ENCODE results near the gene EEPD1. TPM values are rescaled to one million over a fixed set of nuclear protein-coding genes. Genes with fewer than 3 reads are reported as not detected.
"Not testable (repeated sequence)": the region's sequence is repeated elsewhere in the genome, so short reads cannot be mapped to it uniquely, and the experiment has no call there.

The EEPD1 gene
- total and polyA plus RNA-seq, 5 donors from 2014 or later = 9.2 to 24.4 (median 11.1) TPM

DNA sequence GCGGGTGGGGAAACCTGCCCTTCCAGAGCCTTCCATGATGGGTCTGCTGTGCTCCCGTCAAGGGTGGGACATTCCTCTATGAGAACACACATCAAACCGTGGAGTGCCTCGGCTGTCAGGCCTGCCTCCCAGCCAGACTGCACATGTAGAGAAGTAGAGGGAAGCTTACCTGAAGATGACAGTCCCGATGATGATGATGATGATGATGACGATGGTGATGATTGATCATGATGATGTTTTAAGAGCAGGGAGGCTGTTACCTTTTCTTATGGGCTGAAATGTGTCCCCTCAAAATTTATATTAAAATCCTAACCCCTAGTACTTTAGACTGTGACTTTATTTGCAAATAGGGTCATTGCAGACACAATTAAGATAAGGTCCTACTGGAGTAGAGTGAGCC, 160.6 kb downstream of the EEPD1 start:
- no peaks in the 10 kb centered on the region for H3K27me3 Mint-ChIP-seq
- H3K4me1 Mint-ChIP-seq = peaks cover 0 to 3% (median 0%) of the 10 kb centered on the region in 4 donors
- no peak overlapping the region for H3K27ac Mint-ChIP-seq
- ATAC-seq (ENCODE audit: low read depth in 2 of 2) (no peak), DNase-seq (no peak)
- H3K27me3 ChIP-seq (ENCODE audit: control insufficient read depth, insufficient read depth, low read length) = no peaks in the 10 kb centered on the region
- no peak overlapping the region for H3K4me3 Mint-ChIP-seq
- no peaks in the 10 kb centered on the region for H3K36me3 Mint-ChIP-seq
- no peaks in the 10 kb centered on the region for H3K9me3 Mint-ChIP-seq
- H3K9me3 ChIP-seq (ENCODE audit: control insufficient read depth in 2 of 2, low read length in 2 of 2) = no peaks in the 10 kb centered on the region
- H3K4me3 ChIP-seq (ENCODE audit: low read depth, low read length) = no peak overlapping the region
- no peaks in the 10 kb centered on the region for H3K36me3 ChIP-seq (ENCODE audit: control insufficient read depth, insufficient read depth, low read length)
- no peak overlapping the region for H3K27ac ChIP-seq (ENCODE audit: insufficient read depth, low read length, poor library complexity, severe bottlenecking)
- H3K4me1 ChIP-seq (ENCODE audit: control insufficient read depth, insufficient read depth, low read length, poor library complexity, severe bottlenecking) = no peaks in the 10 kb centered on the region

- H3K9me3 Mint-ChIP-seq = no peaks in the 10 kb centered on the region
- DNase-seq (no peak), ATAC-seq (ENCODE audit: low read depth in 2 of 2) (no peak)
- no peak overlapping the region for H3K4me3 Mint-ChIP-seq
- Histone ChIP-seq H3K4me3 (ENCODE audit: low read depth, low read length) (no peak overlapping the region), H3K4me1 (ENCODE audit: control insufficient read depth, insufficient read depth, low read length, poor library complexity, severe bottlenecking) (no peaks in the 10 kb centered on the region), H3K27me3 (ENCODE audit: control insufficient read depth, insufficient read depth, low read length) (no peaks in the 10 kb centered on the region), H3K9me3 (ENCODE audit: control insufficient read depth in 2 of 2, low read length in 2 of 2) (no peaks in the 10 kb centered on the region), H3K36me3 (ENCODE audit: control insufficient read depth, insufficient read depth, low read length) (no peaks in the 10 kb centered on the region), H3K27ac (ENCODE audit: insufficient read depth, low read length, poor library complexity, severe bottlenecking) (no peak overlapping the region)
- peaks cover 0 to 3% (median 0%) of the 10 kb centered on the region in 4 donors for H3K4me1 Mint-ChIP-seq
- no peaks in the 10 kb centered on the region for H3K27me3 Mint-ChIP-seq
- no peaks in the 10 kb centered on the region for H3K36me3 Mint-ChIP-seq
- H3K27ac Mint-ChIP-seq = no peak overlapping the region
These were observed 161.4 kb downstream of the EEPD1 start for GRCh38 chr7:36314491-36314890.

DNA sequence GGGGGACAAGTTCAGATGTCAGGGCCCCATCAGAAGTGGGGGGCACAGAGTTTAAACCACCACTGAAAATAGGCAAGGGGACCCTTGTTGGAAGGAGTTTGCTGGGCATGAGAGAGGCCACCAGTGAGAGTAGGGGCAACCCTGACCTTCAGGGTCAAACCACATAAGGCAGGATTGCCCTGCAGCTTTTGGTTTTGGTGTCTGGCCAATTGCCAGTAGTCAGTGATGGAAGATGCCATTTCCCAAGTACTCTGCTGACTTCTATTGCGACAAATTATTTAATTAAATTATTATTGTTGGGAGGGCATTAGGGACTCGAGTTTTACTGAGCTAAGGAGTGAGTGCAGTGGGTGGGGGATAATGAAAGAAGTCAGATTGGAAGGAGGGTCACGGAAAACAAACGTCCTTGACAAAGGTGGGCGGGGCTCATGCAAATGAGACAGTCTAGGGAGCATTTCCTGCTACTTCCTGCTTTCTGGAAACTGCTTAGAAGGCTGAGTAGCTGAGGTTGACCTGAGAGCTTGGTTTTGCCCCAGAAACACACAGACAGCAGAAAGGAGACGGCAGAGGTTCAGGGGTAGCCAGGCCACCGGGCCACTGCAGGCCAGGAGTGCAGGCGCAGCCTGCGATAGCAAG, 162.4 kb downstream of the EEPD1 start:
- Mint-ChIP-seq H3K9me3 (no peaks in the 10 kb centered on the region), H3K27ac (no peak overlapping the region)
- H3K27ac ChIP-seq (ENCODE audit: insufficient read depth, low read length, poor library complexity, severe bottlenecking) = no peak overlapping the region

GRCh38 chr7:36316319-36316718, 163.3 kb downstream of the EEPD1 start:
- H3K4me3 ChIP-seq (ENCODE audit: low read depth, low read length) = no peak overlapping the region
- no peak overlapping the region for H3K27ac Mint-ChIP-seq
- ATAC-seq (ENCODE audit: low read depth in 2 of 2) = no peak
- no peaks in the 10 kb centered on the region for H3K9me3 Mint-ChIP-seq
- H3K27me3 Mint-ChIP-seq = no peaks in the 10 kb centered on the region
- DNase-seq = no peak
- H3K9me3 ChIP-seq (ENCODE audit: control insufficient read depth in 2 of 2, low read length in 2 of 2) = no peaks in the 10 kb centered on the region
- no peaks in the 10 kb centered on the region for H3K27me3 ChIP-seq (ENCODE audit: control insufficient read depth, insufficient read depth, low read length)
- no peak overlapping the region for H3K27ac ChIP-seq (ENCODE audit: insufficient read depth, low read length, poor library complexity, severe bottlenecking)
- peaks cover 0 to 3% (median 0%) of the 10 kb centered on the region in 4 donors for H3K4me1 Mint-ChIP-seq
- H3K4me1 ChIP-seq (ENCODE audit: control insufficient read depth, insufficient read depth, low read length, poor library complexity, severe bottlenecking) = no peaks in the 10 kb centered on the region
- no peak overlapping the region for H3K4me3 Mint-ChIP-seq
- no peaks in the 10 kb centered on the region for H3K36me3 ChIP-seq (ENCODE audit: control insufficient read depth, insufficient read depth, low read length)
- no peaks in the 10 kb centered on the region for H3K36me3 Mint-ChIP-seq

More for the DNA sequence above, 162.4 kb downstream of the EEPD1 start:
- no peak overlapping the region for H3K4me3 Mint-ChIP-seq
- H3K4me1 Mint-ChIP-seq = peaks cover 0 to 3% (median 0%) of the 10 kb centered on the region in 4 donors
- Histone ChIP-seq H3K27me3 (ENCODE audit: control insufficient read depth, insufficient read depth, low read length) (no peaks in the 10 kb centered on the region), H3K36me3 (ENCODE audit: control insufficient read depth, insufficient read depth, low read length) (no peaks in the 10 kb centered on the region), H3K4me3 (ENCODE audit: low read depth, low read length) (no peak overlapping the region), H3K4me1 (ENCODE audit: control insufficient read depth, insufficient read depth, low read length, poor library complexity, severe bottlenecking) (no peaks in the 10 kb centered on the region), H3K9me3 (ENCODE audit: control insufficient read depth in 2 of 2, low read length in 2 of 2) (no peaks in the 10 kb centered on the region)
- H3K27me3 Mint-ChIP-seq = no peaks in the 10 kb centered on the region
- ATAC-seq (ENCODE audit: low read depth in 2 of 2) (no peak), DNase-seq (no peak)
- no peaks in the 10 kb centered on the region for H3K36me3 Mint-ChIP-seq

- ATAC-seq (ENCODE audit: low read depth in 2 of 2) (no peak), DNase-seq (no peak)
- Histone ChIP-seq H3K9me3 (ENCODE audit: control insufficient read depth in 2 of 2, low read length in 2 of 2) (no peaks in the 10 kb centered on the region), H3K4me1 (ENCODE audit: control insufficient read depth, insufficient read depth, low read length, poor library complexity, severe bottlenecking) (no peaks in the 10 kb centered on the region), H3K27ac (ENCODE audit: insufficient read depth, low read length, poor library complexity, severe bottlenecking) (no peak overlapping the region), H3K36me3 (ENCODE audit: control insufficient read depth, insufficient read depth, low read length) (no peaks in the 10 kb centered on the region), H3K27me3 (ENCODE audit: control insufficient read depth, insufficient read depth, low read length) (no peaks in the 10 kb centered on the region), H3K4me3 (ENCODE audit: low read depth, low read length) (no peak overlapping the region)
- Mint-ChIP-seq H3K9me3 (no peaks in the 10 kb centered on the region), H3K27ac (peak overlapping the region in 1 of 3 donors; percentile 27), H3K4me3 (no peak overlapping the region), H3K27me3 (no peaks in the 10 kb centered on the region), H3K4me1 (peaks cover 0 to 3% (median 0%) of the 10 kb centered on the region in 4 donors), H3K36me3 (no peaks in the 10 kb centered on the region)
These were observed 164.2 kb downstream of the EEPD1 start for GRCh38 chr7:36317276-36317675.

DNA sequence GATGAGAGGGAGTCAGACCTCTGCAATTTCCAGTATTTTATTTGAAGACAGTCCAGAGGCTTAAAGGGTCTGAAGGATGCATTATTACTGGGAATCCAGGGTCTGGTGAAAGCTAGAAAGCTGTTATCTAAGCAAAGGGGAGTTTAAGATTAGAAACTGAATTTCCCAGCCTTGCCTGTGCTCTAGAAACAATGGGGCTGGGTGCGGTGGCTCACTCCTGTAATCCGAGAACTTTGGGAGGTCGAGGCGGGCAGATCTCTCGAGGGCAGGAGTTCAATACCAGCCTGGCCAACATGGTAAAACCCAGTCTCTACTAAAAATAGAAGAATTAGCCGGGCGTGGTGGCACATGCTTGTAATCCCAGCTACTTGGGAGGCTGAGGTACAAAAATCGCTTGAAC, 165.1 kb downstream of the EEPD1 start:
- H3K9me3 Mint-ChIP-seq = no peaks in the 10 kb centered on the region
- no peak overlapping the region for H3K27ac Mint-ChIP-seq
- H3K36me3 ChIP-seq (ENCODE audit: control insufficient read depth, insufficient read depth, low read length) = no peaks in the 10 kb centered on the region
- no peaks in the 10 kb centered on the region for H3K4me1 Mint-ChIP-seq
- H3K27me3 ChIP-seq (ENCODE audit: control insufficient read depth, insufficient read depth, low read length) = no peaks in the 10 kb centered on the region
- H3K4me3 ChIP-seq (ENCODE audit: low read depth, low read length) = no peak overlapping the region
- ATAC-seq (ENCODE audit: low read depth in 2 of 2) (no peak), DNase-seq (no peak)
- H3K4me1 ChIP-seq (ENCODE audit: control insufficient read depth, insufficient read depth, low read length, poor library complexity, severe bottlenecking) = no peaks in the 10 kb centered on the region
- no peaks in the 10 kb centered on the region for H3K36me3 Mint-ChIP-seq
- no peaks in the 10 kb centered on the region for H3K9me3 ChIP-seq (ENCODE audit: control insufficient read depth in 2 of 2, low read length in 2 of 2)
- no peak overlapping the region for H3K4me3 Mint-ChIP-seq
- peaks cover 6% of the 10 kb centered on the region for H3K27me3 Mint-ChIP-seq
- H3K27ac ChIP-seq (ENCODE audit: insufficient read depth, low read length, poor library complexity, severe bottlenecking) = no peak overlapping the region

DNA sequence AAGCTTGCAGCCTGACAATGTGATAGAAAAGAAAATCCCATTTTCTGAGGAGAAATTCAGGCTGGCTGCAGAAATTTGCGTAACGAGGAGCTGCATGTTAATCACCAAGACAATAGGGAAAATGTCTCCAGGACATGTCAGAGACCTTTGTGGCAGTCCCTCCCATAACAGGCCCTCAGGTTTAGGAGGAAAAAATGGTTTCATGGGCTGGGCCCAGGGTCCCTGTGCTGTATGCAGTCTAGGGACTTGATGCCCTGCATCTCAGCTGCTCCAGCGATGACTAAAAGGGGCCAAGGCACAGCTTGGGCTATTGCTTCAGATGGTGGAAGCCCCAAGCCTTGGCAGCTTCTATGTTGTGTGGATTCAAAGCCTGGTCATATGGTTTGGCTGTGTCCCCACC, 168.2 kb downstream of the EEPD1 start:
- not testable (repeated sequence) for H3K27ac Mint-ChIP-seq; H3K36me3 Mint-ChIP-seq; H3K4me3 Mint-ChIP-seq; H3K27ac ChIP-seq (ENCODE audit: insufficient read depth, low read length, poor library complexity, severe bottlenecking); H3K36me3 ChIP-seq (ENCODE audit: control insufficient read depth, insufficient read depth, low read length); H3K4me1 ChIP-seq (ENCODE audit: control insufficient read depth, insufficient read depth, low read length, poor library complexity, severe bottlenecking); DNase-seq; H3K4me1 Mint-ChIP-seq; H3K9me3 ChIP-seq (ENCODE audit: control insufficient read depth in 2 of 2, low read length in 2 of 2); H3K9me3 Mint-ChIP-seq; H3K4me3 ChIP-seq (ENCODE audit: low read depth, low read length); H3K27me3 ChIP-seq (ENCODE audit: control insufficient read depth, insufficient read depth, low read length); ATAC-seq (ENCODE audit: low read depth in 2 of 2)
- H3K27me3 Mint-ChIP-seq = peaks cover 17% of the 10 kb centered on the region

DNA sequence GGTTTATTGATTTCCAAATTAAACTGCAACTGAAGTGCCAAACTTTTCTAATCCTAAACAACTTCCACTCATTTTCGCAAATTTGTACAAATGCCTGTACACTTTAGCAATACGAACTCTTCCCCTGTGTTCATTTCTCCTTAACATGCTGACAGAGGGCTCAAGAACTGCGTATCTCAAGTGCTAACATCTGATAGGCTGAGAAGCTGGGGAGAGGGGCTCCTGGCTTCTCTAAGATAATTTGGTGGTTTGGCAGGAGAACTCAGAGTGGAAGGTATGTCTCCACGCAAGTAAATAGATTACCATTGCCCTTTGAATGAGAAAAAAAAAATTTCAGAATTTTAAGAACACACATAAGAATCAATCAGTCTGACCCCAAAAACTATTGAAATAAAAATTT, 183.3 kb downstream of the EEPD1 start:
- Histone ChIP-seq H3K4me1 (ENCODE audit: control insufficient read depth, insufficient read depth, low read length, poor library complexity, severe bottlenecking) (no peaks in the 10 kb centered on the region), H3K36me3 (ENCODE audit: control insufficient read depth, insufficient read depth, low read length) (no peaks in the 10 kb centered on the region), H3K27me3 (ENCODE audit: control insufficient read depth, insufficient read depth, low read length) (peaks cover 3% of the 10 kb centered on the region), H3K27ac (ENCODE audit: insufficient read depth, low read length, poor library complexity, severe bottlenecking) (no peak overlapping the region), H3K4me3 (ENCODE audit: low read depth, low read length) (no peak overlapping the region), H3K9me3 (ENCODE audit: control insufficient read depth in 2 of 2, low read length in 2 of 2) (no peaks in the 10 kb centered on the region)
- H3K9me3 Mint-ChIP-seq = peaks cover 0 to 3% (median 0%) of the 10 kb centered on the region in 7 donors
- peaks cover 0 to 2% (median 0%) of the 10 kb centered on the region in 4 donors for H3K4me1 Mint-ChIP-seq
- ATAC-seq (ENCODE audit: low read depth in 2 of 2) = no peak
- no peaks in the 10 kb centered on the region for H3K36me3 Mint-ChIP-seq
- no peak overlapping the region for H3K27ac Mint-ChIP-seq
- no peak for DNase-seq
- no peak overlapping the region for H3K4me3 Mint-ChIP-seq
- peaks cover 57% of the 10 kb centered on the region for H3K27me3 Mint-ChIP-seq
